Right ventricle myocardium inferior (tissue), 1 donor: ENCODE results near the gene KLK10. TPM values are rescaled to one million over a fixed set of nuclear protein-coding genes. Genes with fewer than 3 reads are reported as not detected.

ENCODE experiments used
- ATAC-seq: fragments of 200-7000 bp; cut with Tn5 transposase; one replicate; pipeline ENCODE4 v1.9.1; 2020; ENCODE audit warnings: mild to moderate bottlenecking, moderate library complexity
- DNase-seq: peaks from one replicate; pipeline ENCODE4 v3.0.0; 2021; ENCODE audit errors: missing footprints
- intact Hi-C: fragments of 100-400 bp; cut with DNase I; formaldehyde crosslinking; loops from one replicate; pipeline ENCODE4 v1.11.0; 2022
- long read RNA-seq: library from polyadenylated mRNA; unstranded; transcript quantifications from one replicate; pipeline ENCODE4 v2.0.0, GENCODE V29; 2021
- total RNA-seq: library from RNA; stranded (reverse); fragmentation: NEBNext Ultra II Directional; extraction: Animal tissue kit (Norgen Biotek cat#: 25700); gene quantifications from one replicate; pipeline ENCODE4 v1.2.1, GENCODE V29; 2021
- donor health status: DM: no; HTN: yes; CAD: no; lungs with severe emphysema.

The KLK10 gene
- not detected for total RNA-seq
- long read RNA-seq, partial matches to known transcripts = 1 of 1 reads
- long read RNA-seq, other reads (novel, unspliced or antisense) = 0 of 1 reads

GRCh38 chr19:51019544-51019925 is at the start of gene KLK10:
Gene KLK10, minus strand, starts transcription at chr19:51019709. Its CDS starts 579 bp downstream, at chr19:51019130.
- ATAC-seq (no peak), DNase-seq (no peak)
- intact Hi-C loops = loop anchor here (10.0 kb wide), 1 partner anchor 145 kb away; no protein-coding TSS in a partner anchor

GRCh38 chr19:51066393-51067186 is 47.1 kb upstream of the KLK10 start:
- no peak for DNase-seq
- ATAC-seq = no peak
- intact Hi-C loops = no loop called here

GRCh38 chr19:51065221-51065960 is 45.9 kb upstream of the KLK10 start:
- no peak for ATAC-seq
- DNase-seq = no peak
- intact Hi-C loops = no loop called here

GRCh38 chr19:51064534-51065220 is 45.2 kb upstream of the KLK10 start, which contains the start of gene KLK13:
Gene KLK13, minus strand, starts transcription at chr19:51065092. Its CDS starts 25 bp downstream, at chr19:51065067.
- intact Hi-C loops = no loop called here
- no peak for DNase-seq
- ATAC-seq = peak; percentile 70

GRCh38 chr19:51063664-51064063 is 44.2 kb upstream of the KLK10 start:
- intact Hi-C loops = no loop called here
- DNase-seq (no peak), ATAC-seq (no peak)

GRCh38 chr19:51060973-51061372 is 41.5 kb upstream of the KLK10 start:
- ATAC-seq = no peak
- DNase-seq = no peak
- intact Hi-C loops = no loop called here

GRCh38 chr19:51060336-51060735 is 40.8 kb upstream of the KLK10 start:
- DNase-seq (no peak), ATAC-seq (no peak)
- intact Hi-C loops = no loop called here

- no peak for DNase-seq
- intact Hi-C loops = no loop called here
- no peak for ATAC-seq
Measured at GRCh38 chr19:51059715-51060114, 40.2 kb upstream of the KLK10 start.

GRCh38 chr19:51055866-51056265 is 36.4 kb upstream of the KLK10 start:
- intact Hi-C loops = no loop called here
- no peak for DNase-seq
- no peak for ATAC-seq

- ATAC-seq (no peak), DNase-seq (no peak)
- intact Hi-C loops = no loop called here
Measured at GRCh38 chr19:51047031-51047335, 27.5 kb upstream of the KLK10 start.

GRCh38 chr19:51044327-51044726 is 24.8 kb upstream of the KLK10 start:
- no peak for ATAC-seq
- intact Hi-C loops = no loop called here

GRCh38 chr19:51043497-51043896 is 24.0 kb upstream of the KLK10 start:
- no peak for ATAC-seq
- DNase-seq = no peak
- intact Hi-C loops = no loop called here

More at GRCh38 chr19:51044327-51044726, 24.8 kb upstream of the KLK10 start:
- no peak for DNase-seq

GRCh38 chr19:51040151-51040550 is 20.6 kb upstream of the KLK10 start:
- DNase-seq = no peak
- intact Hi-C loops = no loop called here
- no peak for ATAC-seq

- no peak for ATAC-seq
- intact Hi-C loops = no loop called here
Measured at GRCh38 chr19:51036519-51036918, 17.0 kb upstream of the KLK10 start.

GRCh38 chr19:51034704-51035103 is 15.2 kb upstream of the KLK10 start, which contains the start of gene KLK12:
Gene KLK12, minus strand, starts transcription at chr19:51035002. Its CDS starts 381 bp downstream, at chr19:51034621.
- DNase-seq (no peak), ATAC-seq (no peak)
- intact Hi-C loops = no loop called here

More at GRCh38 chr19:51036519-51036918, 17.0 kb upstream of the KLK10 start:
- DNase-seq = no peak

- intact Hi-C loops = no loop called here
- no peak for ATAC-seq
- DNase-seq = no peak
Measured at GRCh38 chr19:51031880-51032225, 12.3 kb upstream of the KLK10 start.

- intact Hi-C loops = no loop called here
- DNase-seq = no peak
Measured at GRCh38 chr19:51031220-51031879, 11.8 kb upstream of the KLK10 start.

GRCh38 chr19:51030631-51031030 is 11.1 kb upstream of the KLK10 start:
- DNase-seq = no peak
- intact Hi-C loops = no loop called here
- ATAC-seq = no peak

More at GRCh38 chr19:51031220-51031879, 11.8 kb upstream of the KLK10 start:
- ATAC-seq = no peak

GRCh38 chr19:51029718-51030117 is 10.2 kb upstream of the KLK10 start:
- intact Hi-C loops = no loop called here
- no peak for ATAC-seq

More at GRCh38 chr19:51029718-51030117, 10.2 kb upstream of the KLK10 start:
- no peak for DNase-seq
